HCT116 (cell line): ENCODE results near the gene GRIA2. TPM values are rescaled to one million over a fixed set of nuclear protein-coding genes. Genes with fewer than 3 reads are reported as not detected.

Experiments
- ATAC-seq: fragments of 200-7000 bp; cut with Tn5 transposase; 2 replicates; pipeline ENCODE4 v1.9.1; 2020; ENCODE audit warnings: mild to moderate bottlenecking, moderate library complexity
- BruUV-seq: library from RNA; stranded (reverse); fragments of 400-500 nt; replicated peaks from 2 replicates; lab custom pipeline; 2021; lab: Mats Ljungman, UMichigan
- CTCF ChIA-PET: fragments of 300-600 bp; sonication (Branson Sonifier 250); formaldehyde crosslinking; loops from one replicate; lab custom pipeline; 2021; ENCODE audit warnings: antibody characterized with exemption; lab: Charles Lee
- POLR2A ChIA-PET: fragments of 300-600, 350-600 bp; sonication (Branson Sonifier 250); formaldehyde crosslinking; loops from one replicate; lab custom pipeline; 2021; ENCODE audit warnings: antibody characterized with exemption; lab: Charles Lee
- RAD21 ChIA-PET, 2 experiments: fragments of 300-600 bp; sonication (Branson Sonifier 250); formaldehyde crosslinking; loops; one replicate each; lab custom pipeline; 2023; ENCODE audit warnings: low total read pairs in 2 of 2; ENCODE audit not compliant: uncharacterized antibody in 2 of 2, unreplicated experiment in 2 of 2, low non-redundant PET in 1 of 2; lab: Charles Lee
- DNase-seq: peaks from one replicate; pipeline ENCODE4 v3.0.0-alpha.2; 2010; ENCODE audit warnings: low read depth, low spot score
- H2AFZ ChIP-seq: fragments of 200-600 bp; shearing (Covaris generic), sonication (generic); 2 replicates; pipeline ENCODE4 v1.6.1; 2017; ENCODE audit warnings: low read depth, mixed run types, mixed read lengths, antibody characterized with exemption, low read length; ENCODE audit not compliant: poor library complexity, severe bottlenecking
- H3K27ac ChIP-seq: 2 replicates; pipeline ENCODE4 v1.5.1; 2012; ENCODE audit warnings: low read depth, low read length
- H3K27me3 ChIP-seq: fragments of 200-600 bp; sonication (generic); 2 replicates; pipeline ENCODE4 v1.6.1; 2016; ENCODE audit warnings: mixed run types, low read length, mixed read lengths; ENCODE audit not compliant: insufficient read depth
- H3K36me3 ChIP-seq, 2 experiments: fragments of 200-500 bp in 1 of 2; fragments of 200-600 bp in 1 of 2; sonication (Bioruptor generic) in 1 of 2; sonication (generic) in 1 of 2; 2 replicates each; pipeline versions ENCODE4 v1.5.1 to v1.6.1; 2014 to 2016; ENCODE audit warnings: low read length in 2 of 2, inconsistent platforms in 1 of 2, mixed read lengths in 1 of 2, mixed run types in 1 of 2; ENCODE audit not compliant: insufficient read depth in 2 of 2, control insufficient read depth in 1 of 2
- H3K4me1 ChIP-seq, 2 experiments: fragments of 200-600 bp in 1 of 2; sonication (generic) in 1 of 2; 2 replicates each; pipeline versions ENCODE4 v1.5.1 to v1.6.1; 2012 to 2017; ENCODE audit warnings: low read length in 2 of 2, inconsistent platforms in 1 of 2, mild to moderate bottlenecking in 1 of 2, mixed read lengths in 1 of 2, mixed run types in 1 of 2, moderate library complexity in 1 of 2; ENCODE audit not compliant: insufficient read depth in 2 of 2, control insufficient read depth in 1 of 2
- H3K4me2 ChIP-seq: fragments of 200-600 bp; sonication (generic); 2 replicates; pipeline ENCODE4 v1.6.1; 2017; ENCODE audit warnings: mixed run types, low read length, mixed read lengths
- H3K4me3 ChIP-seq, 2 experiments: fragments of 200-600 bp in 1 of 2; sonication (generic) in 1 of 2; replicated peaks in 1 of 2; 2 replicates each; pipeline ENCODE4 v1.5.1; 2011 to 2016; ENCODE audit warnings: low read length in 2 of 2, control low read depth in 1 of 2, low read depth in 1 of 2, mild to moderate bottlenecking in 1 of 2, mixed read lengths in 1 of 2, mixed run types in 1 of 2
- H3K79me2 ChIP-seq: fragments of 200-600 bp; sonication (generic); 2 replicates; pipeline ENCODE4 v1.6.1; 2017; ENCODE audit warnings: mild to moderate bottlenecking, mixed run types, low read length, moderate library complexity, mixed read lengths; ENCODE audit not compliant: insufficient read depth
- H3K9ac ChIP-seq: fragments of 200-600 bp; sonication (generic); 2 replicates; pipeline ENCODE4 v1.6.1; 2016; ENCODE audit warnings: low read length, mixed read lengths
- H3K9me2 ChIP-seq: fragments of 200-600 bp; sonication (generic), shearing (Covaris generic); 2 replicates; pipeline ENCODE4 v1.6.1; 2017; ENCODE audit warnings: mixed run types, mild to moderate bottlenecking, moderate library complexity; ENCODE audit not compliant: insufficient read depth
- H3K9me3 ChIP-seq, 2 experiments: fragments of 200-500 bp in 1 of 2; fragments of 200-600 bp in 1 of 2; sonication (Bioruptor generic) in 1 of 2; sonication (generic) in 1 of 2; 2 replicates each; pipeline ENCODE4 v1.6.1; 2014 to 2017; ENCODE audit warnings: low read length in 2 of 2, mixed read lengths in 2 of 2, inconsistent platforms in 1 of 2, low read depth in 1 of 2, mild to moderate bottlenecking in 1 of 2, mixed run types in 1 of 2, moderate library complexity in 1 of 2; ENCODE audit not compliant: control insufficient read depth in 1 of 2, insufficient read depth in 1 of 2
- H4K20me1 ChIP-seq: fragments of 200-600 bp; sonication (generic), shearing (Covaris generic); 2 replicates; pipeline ENCODE4 v1.6.1; 2017; ENCODE audit warnings: mixed run types, mild to moderate bottlenecking, moderate library complexity; ENCODE audit not compliant: insufficient read depth
- CBX3 ChIP-seq: IDR thresholded peaks from 2 replicates; pipeline ENCODE4 v1.6.1; 2012; ENCODE audit warnings: low read depth
- CEBPB ChIP-seq: IDR thresholded peaks from 2 replicates; pipeline ENCODE4 v1.6.1; 2012; ENCODE audit warnings: low read depth
- ELF1 ChIP-seq: IDR thresholded peaks from 2 replicates; pipeline ENCODE4 v1.6.1; 2012; ENCODE audit warnings: low read depth, borderline replicate concordance
- EZH2 ChIP-seq: fragments of 200-600 bp; sonication (generic); IDR thresholded peaks from 2 replicates; pipeline ENCODE4 v1.6.1; 2017; ENCODE audit warnings: antibody characterized with exemption, mixed run types
- FOSL1 ChIP-seq: IDR thresholded peaks from 2 replicates; pipeline ENCODE4 v1.6.1; 2012; ENCODE audit warnings: low read depth
- POLR2AphosphoS5 ChIP-seq: IDR thresholded peaks from 2 replicates; pipeline ENCODE4 v1.6.1; 2011; ENCODE audit warnings: mild to moderate bottlenecking, low read depth, low read length, moderate library complexity
- RAD21 ChIP-seq: IDR thresholded peaks from 2 replicates; pipeline ENCODE4 v1.6.1; 2012; ENCODE audit warnings: low read depth, mild to moderate bottlenecking
- SP1 ChIP-seq: IDR thresholded peaks from 2 replicates; pipeline ENCODE4 v1.6.1; 2012; ENCODE audit warnings: low read depth
- SRF ChIP-seq: IDR thresholded peaks from 2 replicates; pipeline ENCODE4 v1.6.1; 2012; ENCODE audit warnings: low read depth
- ZFX ChIP-seq: fragments of 450-650 bp; IDR thresholded peaks from 2 replicates; pipeline ENCODE4 v1.6.1; 2017
- intact Hi-C: fragments of 100-400 bp; cut with micrococcal nuclease; formaldehyde crosslinking; loops from 2 replicates; pipeline ENCODE4 v1.10.0; 2022
- total RNA-seq: library from RNA; stranded (reverse); gene quantifications from one replicate; pipeline ENCODE4 v1.2.1, GENCODE V29; 2021; ENCODE audit not compliant: unreplicated experiment
- TF ChIP-seq, protein P1 (sequence below): IDR thresholded peaks from 2 replicates; pipeline ENCODE4 v1.6.1; 2012
- TF ChIP-seq, protein P2 (sequence below), 3 experiments: fragments of 200-600 bp in 1 of 3; sonication (generic) in 1 of 3; IDR thresholded peaks in 2 of 3; conservative IDR thresholded peaks in 1 of 3; 2 replicates each; pipeline ENCODE4 v1.5.1; 2012 to 2017; ENCODE audit warnings: low read depth in 2 of 3, low read length in 2 of 3, antibody characterized with exemption in 1 of 3, borderline replicate concordance in 1 of 3, control low read depth in 1 of 3, mild to moderate bottlenecking in 1 of 3, mixed read lengths in 1 of 3, mixed run types in 1 of 3, moderate library complexity in 1 of 3; ENCODE audit not compliant: insufficient read depth in 1 of 3
- TF ChIP-seq, protein P3 (sequence below): IDR thresholded peaks from 2 replicates; pipeline ENCODE4 v1.6.1; 2012; ENCODE audit warnings: low read depth

Gene GRIA2
- total RNA-seq, 1 experiment from 2014 or later: not detected

DNA sequence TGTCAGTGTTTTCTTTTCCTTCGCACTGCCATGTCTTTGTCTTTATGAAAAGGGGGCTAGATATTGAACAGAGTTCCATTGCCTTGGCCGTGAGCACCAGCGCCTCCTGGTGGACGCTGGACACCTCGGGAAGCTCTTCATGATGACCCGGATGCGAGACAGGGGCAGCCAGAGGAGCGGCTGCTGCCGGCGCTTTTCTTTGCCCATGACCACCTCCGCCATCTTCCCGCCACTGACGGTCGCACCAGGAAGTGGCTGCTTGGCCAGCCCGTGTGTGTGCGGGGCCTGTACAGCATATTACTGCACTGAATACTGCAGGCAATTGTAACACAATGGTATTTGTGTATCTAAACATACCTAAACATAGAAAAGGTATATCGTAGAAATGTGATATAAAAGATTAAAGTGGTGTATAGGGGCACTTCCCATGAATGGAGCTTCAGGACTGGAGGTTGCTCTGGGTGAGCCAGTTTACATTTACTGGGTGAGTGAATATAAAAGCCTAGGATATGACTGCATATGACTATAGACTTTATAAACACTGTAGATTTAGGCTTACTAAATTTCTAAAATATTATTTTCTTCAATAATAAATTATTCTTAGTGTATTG is 15.8 kb upstream of the GRIA2 start:
- BruUV-seq: no TSS peak
- H3K4me2 ChIP-seq: no peak overlapping the region
- no peaks in the 10 kb centered on the region for H3K9me3 ChIP-seq
- no peak overlapping the region for H3K27ac ChIP-seq
- H2AFZ ChIP-seq: no peak overlapping the region
- RAD21 ChIA-PET: interaction anchor here in 1 of 2 experiments (0.7 kb wide), 1 partner anchor 188 kb away, joined by 3 read pairs; no protein-coding TSS in a partner anchor
- intact Hi-C loops: no loop called here
- CTCF ChIA-PET: interaction anchor here (1.0 to 1.2 kb wide), 2 partner anchors 23 to 774 kb away, joined by 3 to 6 read pairs; no protein-coding TSS in a partner anchor
- H3K79me2 ChIP-seq: no peaks in the 10 kb centered on the region
- no peak overlapping the region for H3K4me3 ChIP-seq
- no peaks in the 10 kb centered on the region for H3K9me2 ChIP-seq
- TF ChIP-seq ZFX (no peak), POLR2AphosphoS5 (no peak), SP1 (no peak), FOSL1 (no peak), EZH2 (no peak), ELF1 (no peak), RAD21 (peak; percentile 25; the same call in 1 of the 2 replicates), CBX3 (no peak), SRF (no peak), CEBPB (no peak)
- TF ChIP-seq, protein P1, sequence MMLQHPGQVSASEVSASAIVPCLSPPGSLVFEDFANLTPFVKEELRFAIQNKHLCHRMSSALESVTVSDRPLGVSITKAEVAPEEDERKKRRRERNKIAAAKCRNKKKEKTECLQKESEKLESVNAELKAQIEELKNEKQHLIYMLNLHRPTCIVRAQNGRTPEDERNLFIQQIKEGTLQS: no peak
- TF ChIP-seq, protein P2, sequence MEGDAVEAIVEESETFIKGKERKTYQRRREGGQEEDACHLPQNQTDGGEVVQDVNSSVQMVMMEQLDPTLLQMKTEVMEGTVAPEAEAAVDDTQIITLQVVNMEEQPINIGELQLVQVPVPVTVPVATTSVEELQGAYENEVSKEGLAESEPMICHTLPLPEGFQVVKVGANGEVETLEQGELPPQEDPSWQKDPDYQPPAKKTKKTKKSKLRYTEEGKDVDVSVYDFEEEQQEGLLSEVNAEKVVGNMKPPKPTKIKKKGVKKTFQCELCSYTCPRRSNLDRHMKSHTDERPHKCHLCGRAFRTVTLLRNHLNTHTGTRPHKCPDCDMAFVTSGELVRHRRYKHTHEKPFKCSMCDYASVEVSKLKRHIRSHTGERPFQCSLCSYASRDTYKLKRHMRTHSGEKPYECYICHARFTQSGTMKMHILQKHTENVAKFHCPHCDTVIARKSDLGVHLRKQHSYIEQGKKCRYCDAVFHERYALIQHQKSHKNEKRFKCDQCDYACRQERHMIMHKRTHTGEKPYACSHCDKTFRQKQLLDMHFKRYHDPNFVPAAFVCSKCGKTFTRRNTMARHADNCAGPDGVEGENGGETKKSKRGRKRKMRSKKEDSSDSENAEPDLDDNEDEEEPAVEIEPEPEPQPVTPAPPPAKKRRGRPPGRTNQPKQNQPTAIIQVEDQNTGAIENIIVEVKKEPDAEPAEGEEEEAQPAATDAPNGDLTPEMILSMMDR (IDR thresholded peaks at IDR 0.05 in 2 of 3, conservative IDR thresholded peaks at IDR 0.05 in 1 of 3; ENCODE audit: borderline replicate concordance in 1 of 3, insufficient read depth in 1 of 3, low read depth in 2 of 3, low read length in 2 of 3): peak; percentile 5 to 69 (median 68); a peak in 5 of 6 replicates
- TF ChIP-seq, protein P3, sequence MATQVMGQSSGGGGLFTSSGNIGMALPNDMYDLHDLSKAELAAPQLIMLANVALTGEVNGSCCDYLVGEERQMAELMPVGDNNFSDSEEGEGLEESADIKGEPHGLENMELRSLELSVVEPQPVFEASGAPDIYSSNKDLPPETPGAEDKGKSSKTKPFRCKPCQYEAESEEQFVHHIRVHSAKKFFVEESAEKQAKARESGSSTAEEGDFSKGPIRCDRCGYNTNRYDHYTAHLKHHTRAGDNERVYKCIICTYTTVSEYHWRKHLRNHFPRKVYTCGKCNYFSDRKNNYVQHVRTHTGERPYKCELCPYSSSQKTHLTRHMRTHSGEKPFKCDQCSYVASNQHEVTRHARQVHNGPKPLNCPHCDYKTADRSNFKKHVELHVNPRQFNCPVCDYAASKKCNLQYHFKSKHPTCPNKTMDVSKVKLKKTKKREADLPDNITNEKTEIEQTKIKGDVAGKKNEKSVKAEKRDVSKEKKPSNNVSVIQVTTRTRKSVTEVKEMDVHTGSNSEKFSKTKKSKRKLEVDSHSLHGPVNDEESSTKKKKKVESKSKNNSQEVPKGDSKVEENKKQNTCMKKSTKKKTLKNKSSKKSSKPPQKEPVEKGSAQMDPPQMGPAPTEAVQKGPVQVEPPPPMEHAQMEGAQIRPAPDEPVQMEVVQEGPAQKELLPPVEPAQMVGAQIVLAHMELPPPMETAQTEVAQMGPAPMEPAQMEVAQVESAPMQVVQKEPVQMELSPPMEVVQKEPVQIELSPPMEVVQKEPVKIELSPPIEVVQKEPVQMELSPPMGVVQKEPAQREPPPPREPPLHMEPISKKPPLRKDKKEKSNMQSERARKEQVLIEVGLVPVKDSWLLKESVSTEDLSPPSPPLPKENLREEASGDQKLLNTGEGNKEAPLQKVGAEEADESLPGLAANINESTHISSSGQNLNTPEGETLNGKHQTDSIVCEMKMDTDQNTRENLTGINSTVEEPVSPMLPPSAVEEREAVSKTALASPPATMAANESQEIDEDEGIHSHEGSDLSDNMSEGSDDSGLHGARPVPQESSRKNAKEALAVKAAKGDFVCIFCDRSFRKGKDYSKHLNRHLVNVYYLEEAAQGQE: no peak
- no peaks in the 10 kb centered on the region for H3K27me3 ChIP-seq
- no peaks in the 10 kb centered on the region for H4K20me1 ChIP-seq
- ATAC-seq (peak; percentile 74), DNase-seq (peak; percentile 13)
- no peaks in the 10 kb centered on the region for H3K36me3 ChIP-seq
- H3K9ac ChIP-seq: no peak overlapping the region
- POLR2A ChIA-PET: no interaction called here
- H3K4me1 ChIP-seq: no peaks in the 10 kb centered on the region
